HUES6 (cell line): Measurements from ENCODE around the gene ZDHHC11B.
"Not testable (repeated sequence)": the region's sequence is repeated elsewhere in the genome, so short reads cannot be mapped to it uniquely, and the experiment has no call there.

Source experiments
- H3K27ac ChIP-seq: 2 replicates; pipeline ENCODE4 v1.7.0; 2013; ENCODE audit warnings: low read depth, mild to moderate bottlenecking, low read length, inconsistent platforms
- H3K27me3 ChIP-seq: 2 replicates; pipeline ENCODE4 v1.6.1; 2013; ENCODE audit warnings: low read length; ENCODE audit not compliant: control insufficient read depth, insufficient read depth
- H3K36me3 ChIP-seq: 2 replicates; pipeline ENCODE4 v1.6.1; 2013; ENCODE audit warnings: low read length; ENCODE audit not compliant: control insufficient read depth, insufficient read depth
- H3K4me1 ChIP-seq: 2 replicates; pipeline ENCODE4 v1.6.1; 2013; ENCODE audit warnings: low read length; ENCODE audit not compliant: control insufficient read depth, insufficient read depth
- H3K4me3 ChIP-seq: 2 replicates; pipeline ENCODE4 v1.5.1; 2013; ENCODE audit warnings: low read depth, low read length
- H3K9ac ChIP-seq: one replicate; pipeline ENCODE4 v1.6.1; 2013; ENCODE audit warnings: mild to moderate bottlenecking, low read length
- H3K9me3 ChIP-seq: 2 replicates; pipeline ENCODE4 v1.6.1; 2013; ENCODE audit warnings: low read depth, low read length; ENCODE audit not compliant: control insufficient read depth, insufficient read depth

Gene ZDHHC11B

DNA sequence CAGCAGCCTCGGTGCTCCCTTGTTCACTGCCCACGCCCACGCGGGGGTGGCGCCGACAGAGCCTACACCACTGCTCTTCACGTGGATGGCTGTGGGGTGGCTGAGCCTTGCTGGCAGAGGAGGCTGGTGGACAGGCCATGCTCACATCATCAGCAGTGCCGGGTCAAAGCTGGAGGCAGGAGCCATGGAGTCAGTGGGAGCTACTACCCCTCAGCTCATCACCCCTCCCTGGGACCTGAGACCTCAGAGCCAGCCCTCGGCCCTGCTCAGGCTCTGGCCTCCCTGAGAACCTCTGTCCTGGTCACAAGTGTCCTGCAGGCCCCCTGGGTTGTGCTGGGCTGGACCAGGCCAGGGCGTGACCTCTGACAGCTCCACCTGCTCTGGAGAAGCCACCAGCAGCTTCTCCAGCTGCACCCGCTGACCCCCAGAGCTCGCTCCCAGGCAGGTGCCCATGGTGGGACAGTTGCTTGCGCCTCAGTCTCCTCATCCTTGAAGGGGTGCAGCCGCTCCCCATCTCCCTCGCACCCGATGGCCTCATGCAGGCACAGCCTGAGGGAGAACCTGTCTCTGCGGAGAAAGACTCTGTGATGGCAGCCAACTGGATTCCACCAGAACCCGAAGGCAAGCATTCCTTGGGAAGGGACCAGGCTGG lies 9.5 kb downstream of the ZDHHC11B start:
- not testable (repeated sequence) for H3K27me3 ChIP-seq, H3K4me1 ChIP-seq, H3K9me3 ChIP-seq, H3K36me3 ChIP-seq, H3K4me3 ChIP-seq, H3K27ac ChIP-seq, H3K9ac ChIP-seq

DNA sequence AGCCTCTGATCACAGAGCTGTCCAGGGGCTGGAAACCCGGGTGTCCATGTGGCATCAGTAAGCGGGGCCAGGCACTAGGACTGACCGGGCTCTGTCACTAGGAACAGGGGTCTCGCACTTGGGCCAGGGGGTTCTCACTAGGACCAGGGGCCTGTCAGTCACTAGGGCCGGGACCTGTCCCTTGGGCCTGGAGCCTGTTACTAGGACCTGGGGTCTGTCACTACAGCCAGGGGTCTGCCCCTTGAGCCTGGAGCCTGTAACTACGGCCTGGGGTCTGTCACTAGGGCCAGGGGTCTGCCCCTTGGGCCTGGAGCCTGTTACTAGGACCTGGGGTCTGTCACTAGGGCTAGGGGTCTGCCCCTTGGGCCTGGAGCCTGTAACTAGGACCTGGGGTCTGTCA lies 10.2 kb downstream of the ZDHHC11B start:
- not testable (repeated sequence) for H3K4me3 ChIP-seq, H3K27ac ChIP-seq, H3K4me1 ChIP-seq, H3K9ac ChIP-seq, H3K9me3 ChIP-seq, H3K36me3 ChIP-seq, H3K27me3 ChIP-seq

DNA sequence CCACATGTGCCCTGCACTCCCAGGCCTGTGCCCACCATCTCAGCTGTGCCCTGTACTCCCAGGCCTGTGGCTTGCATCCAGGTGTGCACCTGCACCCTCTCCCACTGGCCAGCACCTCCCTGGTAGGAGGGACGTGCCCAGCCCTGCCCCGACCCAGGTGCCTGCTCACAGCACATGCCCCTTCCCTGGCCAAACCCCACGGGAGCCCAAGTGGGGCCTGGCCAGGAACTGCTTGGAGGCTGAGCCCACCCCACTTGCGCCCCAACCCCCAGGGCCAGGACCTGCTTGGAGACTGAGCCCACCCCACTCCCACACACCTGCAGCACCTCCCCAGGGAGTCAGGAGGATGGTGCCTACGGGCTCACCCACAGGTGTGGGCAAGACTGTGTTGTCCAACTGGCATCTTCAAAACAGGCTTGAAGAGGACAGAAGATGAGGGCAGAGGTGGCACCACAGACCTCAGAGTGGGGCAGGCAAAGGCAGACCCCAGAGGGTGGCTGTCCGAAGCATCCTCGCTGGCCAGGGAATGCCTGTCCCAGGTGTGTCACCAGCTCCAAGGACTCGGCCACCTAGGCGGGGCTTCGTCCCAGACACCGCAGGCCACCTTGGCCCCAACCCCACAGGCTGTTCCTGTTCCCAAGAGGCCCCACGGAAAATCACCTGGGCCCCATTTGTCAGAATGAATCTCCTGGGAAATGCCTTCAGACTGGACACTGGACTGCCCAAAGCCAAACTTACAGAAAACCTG lies 10.8 kb downstream of the ZDHHC11B start:
- no peak overlapping the region for H3K4me3 ChIP-seq
- H3K4me1 ChIP-seq, result no peaks in the 10 kb centered on the region
- H3K9ac ChIP-seq, result no peak overlapping the region

DNA sequence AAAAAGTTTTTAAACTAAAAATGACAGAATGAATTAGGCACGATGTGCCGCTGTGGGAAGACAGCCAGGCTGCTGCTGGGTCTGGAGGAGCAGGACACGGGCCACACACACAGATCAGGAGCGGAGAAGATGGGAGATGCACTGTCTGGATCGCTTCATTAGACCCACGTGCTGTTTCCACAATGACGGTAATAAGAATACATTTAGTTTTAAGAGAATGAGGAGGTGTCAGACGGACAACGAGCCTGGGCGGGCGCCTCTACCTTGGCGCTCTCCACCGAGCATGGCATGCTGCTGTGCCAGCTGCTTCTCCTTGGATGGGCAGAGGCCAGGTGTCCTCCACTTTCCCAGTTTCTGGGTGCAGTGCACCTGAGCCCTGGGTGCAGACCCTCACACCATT lies 11.6 kb downstream of the ZDHHC11B start:
- not testable (repeated sequence) for H3K9ac ChIP-seq, H3K27me3 ChIP-seq, H3K36me3 ChIP-seq, H3K4me1 ChIP-seq, H3K9me3 ChIP-seq, H3K4me3 ChIP-seq, H3K27ac ChIP-seq

More for the DNA sequence above, 10.8 kb downstream of the ZDHHC11B start:
- Histone ChIP-seq H3K36me3 (no peaks in the 10 kb centered on the region), H3K27me3 (no peaks in the 10 kb centered on the region), H3K9me3 (no peaks in the 10 kb centered on the region), H3K27ac (no peak overlapping the region)

DNA sequence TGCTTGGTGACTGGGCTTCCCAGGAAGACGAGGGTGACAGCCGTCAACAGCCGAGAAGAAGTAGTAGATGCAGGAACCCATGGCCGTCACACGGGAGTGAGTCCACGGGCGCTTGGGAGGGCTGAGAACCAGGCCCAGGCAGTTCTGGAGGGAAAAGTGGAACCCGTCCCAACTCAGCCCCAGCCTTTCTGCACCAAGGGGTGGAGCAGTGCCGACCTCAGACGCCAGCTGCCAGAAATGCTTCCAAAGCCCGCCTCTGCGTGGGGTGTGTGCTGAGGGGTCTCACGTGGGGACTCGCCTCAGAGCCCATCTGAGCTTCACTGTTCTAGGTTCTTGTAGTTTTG lies 12.0 kb downstream of the ZDHHC11B start:
- not testable (repeated sequence) for H3K27me3 ChIP-seq, H3K27ac ChIP-seq, H3K4me1 ChIP-seq, H3K36me3 ChIP-seq, H3K9me3 ChIP-seq, H3K4me3 ChIP-seq, H3K9ac ChIP-seq

DNA sequence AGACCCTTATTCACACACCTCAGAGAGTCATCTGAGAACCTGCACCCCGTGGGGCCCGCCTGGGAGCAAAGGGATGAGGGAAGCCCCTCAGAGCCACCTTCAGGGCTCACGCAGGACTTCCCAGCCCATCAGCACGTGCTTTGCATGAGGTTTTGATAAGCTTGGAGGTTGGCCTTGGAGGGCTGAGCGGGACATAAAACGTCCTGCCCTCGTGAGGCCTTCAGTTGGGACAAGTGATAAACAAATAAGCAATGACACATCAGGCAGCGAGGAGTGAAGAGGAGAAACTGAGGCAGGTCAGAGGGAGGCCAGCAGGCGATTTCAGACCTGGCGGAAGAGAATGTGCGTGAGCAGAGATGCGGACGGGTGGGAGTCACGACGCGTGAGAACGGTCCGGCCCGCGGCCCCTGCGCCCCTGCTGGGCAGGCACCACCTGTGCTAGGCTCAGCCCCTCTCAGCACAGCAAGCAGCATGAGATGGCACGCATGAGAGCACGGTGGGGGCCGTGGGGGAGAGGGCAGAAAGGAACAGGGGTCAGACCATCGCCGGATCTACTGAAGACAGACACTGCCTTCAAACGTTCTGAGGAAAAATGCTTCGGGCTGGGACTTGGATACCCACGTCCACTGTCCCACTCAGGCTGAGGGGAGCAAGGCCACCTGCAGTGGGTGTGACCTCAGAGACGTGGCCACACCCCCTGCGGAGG lies 12.5 kb downstream of the ZDHHC11B start:
- H3K9me3 ChIP-seq, H3K4me1 ChIP-seq, H3K27ac ChIP-seq, H3K36me3 ChIP-seq, H3K9ac ChIP-seq, H3K4me3 ChIP-seq, H3K27me3 ChIP-seq: not testable (repeated sequence)

DNA sequence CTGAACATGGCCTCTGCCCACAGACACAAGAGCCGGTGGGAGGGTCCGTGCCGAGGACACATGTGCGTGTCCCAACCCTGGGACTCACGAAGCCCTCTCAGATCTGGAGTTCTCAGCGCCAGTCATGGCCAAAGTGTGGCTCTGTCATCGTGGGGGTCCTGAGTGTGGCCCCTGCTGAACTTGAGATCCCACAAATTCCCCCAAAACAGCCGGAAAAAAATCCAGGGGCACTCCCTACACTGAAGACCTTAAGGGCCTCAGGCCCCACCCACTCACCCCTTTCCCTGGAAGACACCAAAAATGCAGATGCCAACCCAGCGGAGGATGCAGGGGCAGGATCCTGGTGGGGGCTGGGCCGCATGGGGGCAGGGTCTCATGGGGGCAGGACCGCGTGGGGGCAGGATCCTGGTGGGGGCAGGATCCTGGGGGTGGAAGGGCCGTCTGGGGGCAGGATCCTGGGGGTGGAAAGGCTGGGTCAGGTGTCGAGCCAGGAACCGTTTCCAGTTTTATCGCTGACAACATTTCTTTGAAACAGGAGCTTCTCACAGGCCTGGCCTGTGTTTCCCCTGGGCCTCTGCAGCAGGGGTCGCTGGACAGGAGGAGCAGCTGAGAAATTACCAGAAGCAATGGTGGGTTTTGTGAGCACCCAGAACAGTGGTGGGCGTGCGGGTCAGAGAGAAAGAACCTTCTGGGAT lies 13.3 kb downstream of the ZDHHC11B start:
- not testable (repeated sequence) for H3K9ac ChIP-seq, H3K27ac ChIP-seq, H3K4me3 ChIP-seq, H3K4me1 ChIP-seq, H3K9me3 ChIP-seq, H3K36me3 ChIP-seq, H3K27me3 ChIP-seq

DNA sequence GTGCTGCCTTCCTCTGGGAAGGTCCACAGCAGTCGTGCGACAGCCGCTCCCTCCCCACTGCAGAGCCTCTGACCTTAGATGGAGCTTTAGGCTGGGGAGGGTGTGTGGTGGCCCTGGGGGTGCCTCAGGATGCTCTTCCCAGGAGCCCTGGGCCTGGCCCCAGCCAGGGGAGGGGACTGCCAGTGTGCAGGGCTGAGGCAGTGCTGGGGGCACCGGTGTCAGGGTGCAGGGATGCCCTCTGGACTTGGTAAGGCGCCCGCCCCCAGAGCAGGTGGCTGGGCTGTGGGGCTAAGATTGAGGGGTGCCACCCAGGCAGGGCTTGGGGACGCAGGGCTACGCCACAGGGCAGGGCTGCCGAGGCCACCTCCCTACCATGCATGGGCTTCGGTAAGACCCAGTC lies 13.9 kb downstream of the ZDHHC11B start:
- H3K36me3 ChIP-seq, H3K4me1 ChIP-seq, H3K9ac ChIP-seq, H3K27ac ChIP-seq, H3K27me3 ChIP-seq, H3K9me3 ChIP-seq, H3K4me3 ChIP-seq: not testable (repeated sequence)

DNA sequence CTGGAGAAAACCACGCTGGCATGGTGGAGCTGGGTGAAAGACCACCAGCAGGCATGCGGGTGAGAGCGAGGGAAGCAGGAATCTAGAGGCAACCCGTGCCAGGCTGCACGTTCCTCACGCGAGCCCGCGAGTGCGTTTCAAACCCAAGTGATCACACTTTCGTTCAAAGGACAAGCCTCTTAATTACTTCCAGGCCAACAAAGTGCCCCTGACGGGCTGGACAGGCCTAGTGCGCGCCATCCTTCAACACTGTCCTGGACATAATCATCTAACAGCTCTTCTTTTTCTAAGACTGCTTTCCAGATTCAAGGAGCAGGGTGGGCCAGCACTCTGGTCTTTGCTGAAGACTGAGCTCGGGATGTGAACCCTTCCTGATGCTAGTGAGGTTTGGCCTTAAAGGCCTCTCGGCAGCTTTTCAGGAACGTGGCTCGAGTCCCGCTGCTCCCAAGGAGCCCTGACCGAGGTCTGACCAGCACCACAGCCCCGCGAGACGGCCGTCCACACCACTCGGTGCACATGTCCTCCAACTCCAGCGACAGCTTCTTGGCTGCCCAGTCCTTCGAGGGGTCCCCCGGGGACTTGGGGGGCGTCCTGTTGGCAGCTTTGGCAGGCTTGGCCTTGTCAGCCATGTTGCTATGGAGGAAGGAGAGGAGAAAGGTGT lies 14.9 kb downstream of the ZDHHC11B start:
- H3K9ac ChIP-seq, H3K4me3 ChIP-seq: not testable (repeated sequence)

DNA sequence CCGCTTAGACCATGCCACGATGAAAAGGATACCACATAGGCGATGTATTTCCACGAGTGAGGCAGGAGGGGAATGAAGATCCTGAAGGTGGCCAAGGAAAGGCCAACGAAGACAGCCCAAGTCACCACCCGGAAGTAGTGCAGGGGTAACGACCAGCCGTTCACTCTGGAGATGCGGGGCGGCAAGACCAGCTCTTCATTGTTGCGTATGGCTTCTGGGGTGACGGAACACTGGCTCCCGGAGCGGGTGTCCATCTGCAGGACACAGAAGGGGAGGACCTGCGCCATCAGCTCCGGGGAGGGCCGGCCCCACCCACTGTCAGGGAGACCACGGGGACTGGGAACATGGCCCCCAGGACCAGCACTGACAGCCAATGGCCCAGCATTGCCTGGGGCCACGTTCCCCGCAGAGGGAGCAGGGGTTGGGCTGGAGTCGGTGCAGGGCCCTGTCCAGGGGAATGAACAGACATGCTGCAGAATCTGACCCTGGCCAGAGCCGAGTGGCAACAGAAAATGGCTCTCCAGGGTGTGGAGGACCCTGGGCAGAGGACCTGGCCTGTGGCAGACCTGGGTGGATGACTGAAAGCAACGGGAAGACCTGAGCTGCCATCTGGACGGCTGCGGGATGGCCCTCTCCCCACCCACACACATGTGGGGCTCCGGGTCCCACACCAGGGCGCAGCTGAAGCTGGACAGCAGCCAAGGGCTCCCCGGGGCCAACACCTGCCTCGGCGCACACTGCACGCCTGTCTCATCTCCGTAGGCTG lies 17.7 kb downstream of the ZDHHC11B start:
- H3K9me3 ChIP-seq, result no peaks in the 10 kb centered on the region
- H3K9ac ChIP-seq, result no peak overlapping the region
- H3K4me3 ChIP-seq, result no peak overlapping the region
- no peak overlapping the region for H3K27ac ChIP-seq
- no peaks in the 10 kb centered on the region for H3K27me3 ChIP-seq
- H3K36me3 ChIP-seq, result no peaks in the 10 kb centered on the region
- no peaks in the 10 kb centered on the region for H3K4me1 ChIP-seq

More for the DNA sequence above, 14.9 kb downstream of the ZDHHC11B start:
- not testable (repeated sequence) for H3K4me1 ChIP-seq, H3K36me3 ChIP-seq, H3K27me3 ChIP-seq, H3K9me3 ChIP-seq, H3K27ac ChIP-seq
